Cardiac atrium fibroblast (primary cell): ENCODE measurements around the gene ANO1. TPM values are rescaled to one million over a fixed set of nuclear protein-coding genes. Genes with fewer than 3 reads are reported as not detected.

ENCODE experiments used
- total RNA-seq: library from RNA; depleted of rRNA; stranded (reverse); fragments of >200 nt; gene quantifications from 2 replicates; pipeline ENCODE4 v1.2.3, GENCODE V29; 2015

ANO1 gene
- total RNA-seq: not detected in 2 replicates

DNA sequence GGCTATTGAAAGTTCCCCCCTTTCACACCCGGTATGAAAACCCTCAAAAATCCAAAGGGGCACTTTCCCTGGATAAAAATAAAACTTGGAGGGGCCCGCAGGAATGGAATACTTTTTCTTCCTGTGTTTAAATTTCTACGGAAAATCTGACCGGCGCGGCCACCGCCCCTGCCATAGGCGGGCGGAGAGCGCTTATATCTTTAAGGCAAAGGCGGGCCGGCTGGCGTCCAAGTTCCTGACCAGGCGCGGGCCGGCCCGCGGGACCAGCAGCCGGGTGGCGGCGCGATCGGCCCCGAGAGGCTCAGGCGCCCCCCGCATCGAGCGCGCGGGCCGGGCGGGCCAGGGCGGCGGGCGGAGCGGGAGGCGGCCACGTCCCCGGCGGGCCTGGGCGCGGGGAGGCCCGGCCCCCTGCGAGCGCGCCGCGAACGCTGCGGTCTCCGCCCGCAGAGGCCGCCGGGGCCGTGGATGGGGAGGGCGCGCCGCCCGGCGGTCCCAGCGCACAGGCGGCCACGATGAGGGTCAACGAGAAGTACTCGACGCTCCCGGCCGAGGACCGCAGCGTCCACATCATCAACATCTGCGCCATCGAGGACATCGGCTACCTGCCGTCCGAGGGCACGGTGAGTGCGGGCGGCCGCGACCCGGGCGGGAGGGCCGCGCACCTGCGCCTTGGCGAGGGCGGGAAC is at the start of gene ANO1:
Gene ANO1 (plus strand): TSS at position 223 of the 686 bp plus-strand sequence. CDS start 290 bp downstream, at position 513.

DNA sequence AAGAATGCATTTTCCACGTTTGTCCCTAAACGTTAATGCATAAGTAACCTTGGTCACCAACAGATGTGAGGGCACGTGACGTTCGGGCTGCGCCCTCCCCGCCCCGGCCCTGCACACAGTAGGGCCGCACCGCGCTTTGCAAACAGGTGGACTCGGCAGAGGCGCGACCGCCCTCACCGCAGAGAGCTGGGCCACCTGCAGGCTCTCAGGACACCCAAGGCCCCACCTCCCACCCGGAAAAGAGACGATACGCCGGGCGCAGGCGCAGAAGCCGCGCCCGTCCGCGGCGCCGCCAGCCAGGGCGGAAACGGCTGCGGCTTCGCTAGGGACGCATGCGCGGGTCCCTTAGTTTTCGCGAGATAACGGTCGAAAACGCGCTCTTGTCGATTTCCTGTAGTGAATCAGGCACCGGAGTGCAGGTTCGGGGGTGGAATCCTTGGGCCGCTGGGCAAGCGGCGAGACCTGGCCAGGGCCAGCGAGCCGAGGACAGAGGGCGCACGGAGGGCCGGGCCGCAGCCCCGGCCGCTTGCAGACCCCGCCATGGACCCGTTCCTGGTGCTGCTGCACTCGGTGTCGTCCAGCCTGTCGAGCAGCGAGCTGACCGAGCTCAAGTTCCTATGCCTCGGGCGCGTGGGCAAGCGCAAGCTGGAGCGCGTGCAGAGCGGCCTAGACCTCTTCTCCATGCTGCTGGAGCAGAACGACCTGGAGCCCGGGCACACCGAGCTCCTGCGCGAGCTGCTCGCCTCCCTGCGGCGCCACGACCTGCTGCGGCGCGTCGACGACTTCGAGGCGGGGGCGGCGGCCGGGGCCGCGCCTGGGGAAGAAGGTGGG is 125.0 kb downstream of the ANO1 start, which contains the start of gene FADD:
Gene FADD (plus strand): TSS at position 377 of the 831 bp plus-strand sequence. CDS start 164 bp downstream, at position 541.

Other genes with a start within 250 kb of the ANO1 start
- 16.6 and 26.1 TPM in 2 replicates for gene FADD, start 125.0 kb downstream of the ANO1 start, total RNA-seq
- 21.1 and 34.7 TPM in 2 replicates for gene PPFIA1, start 192.4 kb downstream of the ANO1 start, total RNA-seq